ENCODE results near the gene FAM3A.
A peak's percentile ranks its signal among the peaks of the same experiment; 100 is the strongest.

DNA sequence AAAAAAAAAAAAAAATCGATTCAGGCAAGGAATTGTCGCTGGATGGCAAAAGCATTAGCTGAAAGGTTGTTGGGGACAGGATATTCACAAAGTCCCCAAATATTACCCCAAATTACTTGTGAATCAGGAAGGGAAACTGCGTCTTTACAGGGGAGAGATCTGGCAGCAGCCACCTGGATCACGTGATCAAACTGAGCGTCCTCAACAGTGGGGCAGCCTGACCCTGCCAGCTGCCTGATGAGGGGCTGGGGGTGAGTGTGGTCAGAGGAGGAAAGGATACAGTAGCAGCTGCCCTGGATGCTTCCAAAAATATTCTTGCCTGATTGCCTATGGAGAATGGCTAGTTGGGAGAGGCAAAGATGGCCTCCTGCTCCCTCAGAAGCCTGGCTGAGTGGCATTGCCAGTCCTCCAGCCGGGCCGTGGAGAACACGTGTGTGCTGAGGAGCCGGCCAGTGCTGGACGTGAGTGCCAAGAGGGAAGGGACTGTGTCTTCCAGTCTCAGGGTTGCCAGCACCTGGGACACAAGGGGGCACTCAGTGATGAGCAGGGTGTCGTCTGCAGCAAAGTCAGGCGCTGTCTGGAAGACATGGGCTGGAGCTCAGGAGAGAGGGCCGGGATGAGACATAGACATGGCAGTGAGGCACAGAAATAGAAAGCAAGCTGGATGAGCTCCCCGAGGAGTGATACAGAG, 34.0 kb downstream of the FAM3A start:
- TF ChIP-seq, protein P1, sequence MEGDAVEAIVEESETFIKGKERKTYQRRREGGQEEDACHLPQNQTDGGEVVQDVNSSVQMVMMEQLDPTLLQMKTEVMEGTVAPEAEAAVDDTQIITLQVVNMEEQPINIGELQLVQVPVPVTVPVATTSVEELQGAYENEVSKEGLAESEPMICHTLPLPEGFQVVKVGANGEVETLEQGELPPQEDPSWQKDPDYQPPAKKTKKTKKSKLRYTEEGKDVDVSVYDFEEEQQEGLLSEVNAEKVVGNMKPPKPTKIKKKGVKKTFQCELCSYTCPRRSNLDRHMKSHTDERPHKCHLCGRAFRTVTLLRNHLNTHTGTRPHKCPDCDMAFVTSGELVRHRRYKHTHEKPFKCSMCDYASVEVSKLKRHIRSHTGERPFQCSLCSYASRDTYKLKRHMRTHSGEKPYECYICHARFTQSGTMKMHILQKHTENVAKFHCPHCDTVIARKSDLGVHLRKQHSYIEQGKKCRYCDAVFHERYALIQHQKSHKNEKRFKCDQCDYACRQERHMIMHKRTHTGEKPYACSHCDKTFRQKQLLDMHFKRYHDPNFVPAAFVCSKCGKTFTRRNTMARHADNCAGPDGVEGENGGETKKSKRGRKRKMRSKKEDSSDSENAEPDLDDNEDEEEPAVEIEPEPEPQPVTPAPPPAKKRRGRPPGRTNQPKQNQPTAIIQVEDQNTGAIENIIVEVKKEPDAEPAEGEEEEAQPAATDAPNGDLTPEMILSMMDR (conservative IDR thresholded peaks at IDR 0.05; ENCODE audit: low read length) = 0 out of 2 replicates have a peak, but pooled peaks have one; percentile 11
- no peak for TF ChIP-seq EZH2phosphoT487 (IDR thresholded peaks at IDR 0.05; ENCODE audit: borderline replicate concordance, low read depth, low read length)
